GM12878 (cell line): ENCODE measurements around the gene HIC1. TPM values are rescaled to one million over a fixed set of nuclear protein-coding genes. Genes with fewer than 3 reads are reported as not detected.

Source experiments
- ATF3 ChIP-seq: IDR thresholded peaks from 2 replicates; pipeline ENCODE4 v1.6.1; 2011; ENCODE audit warnings: low read depth, mild to moderate bottlenecking, low read length, moderate library complexity, borderline replicate concordance; ENCODE audit errors: extremely low read depth
- CBFB ChIP-seq: IDR thresholded peaks from 2 replicates; pipeline ENCODE4 v1.6.1; 2016; ENCODE audit warnings: antibody characterized with exemption, low read depth
- CHD1 ChIP-seq: IDR thresholded peaks from 2 replicates; pipeline ENCODE4 v1.6.1; 2012; ENCODE audit warnings: low read depth, low read length, improper control_type of control experiment
- CUX1 ChIP-seq: IDR thresholded peaks from 2 replicates; pipeline ENCODE4 v1.6.1; 2012; ENCODE audit warnings: improper control_type of control experiment, low read depth, low read length; ENCODE audit not compliant: insufficient replicate concordance
- ELK1 ChIP-seq: IDR thresholded peaks from 2 replicates; pipeline ENCODE4 v1.6.1; 2012; ENCODE audit warnings: low read depth, low read length, improper control_type of control experiment
- GABPA ChIP-seq: IDR thresholded peaks from 2 replicates; pipeline ENCODE4 v1.6.1; 2014; ENCODE audit warnings: antibody characterized with exemption, low read depth, mild to moderate bottlenecking, inconsistent platforms
- HDAC6 ChIP-seq: fragments of 200-600 bp; sonication (generic); IDR thresholded peaks from one replicate; pipeline ENCODE4 v1.8.0; 2017; ENCODE audit warnings: antibody characterized with exemption; ENCODE audit not compliant: unreplicated experiment
- HDGF ChIP-seq: fragments of 450-650 bp; IDR thresholded peaks from 2 replicates; pipeline ENCODE4 v1.6.1; 2016; ENCODE audit warnings: antibody characterized with exemption
- NFIC ChIP-seq: IDR thresholded peaks from 2 replicates; pipeline ENCODE4 v1.6.1; 2012; ENCODE audit warnings: low read depth, mild to moderate bottlenecking, inconsistent platforms, low read length, moderate library complexity
- NKRF ChIP-seq: fragments of 450-650 bp; conservative IDR thresholded peaks from 2 replicates; pipeline ENCODE4 v1.6.1; 2017; ENCODE audit warnings: mild to moderate bottlenecking, moderate library complexity
- NR2C1 ChIP-seq: fragments of 450-650 bp; IDR thresholded peaks from 2 replicates; pipeline ENCODE4 v1.6.1; 2017; ENCODE audit warnings: antibody characterized with exemption, mild to moderate bottlenecking, moderate library complexity
- RAD51 ChIP-seq: fragments of 450-650 bp; IDR thresholded peaks from 2 replicates; pipeline ENCODE4 v1.6.1; 2016; ENCODE audit warnings: moderate library complexity, mild to moderate bottlenecking, inconsistent platforms
- REST ChIP-seq: IDR thresholded peaks from 2 replicates; pipeline ENCODE4 v1.6.1; 2012; ENCODE audit warnings: mild to moderate bottlenecking, low read depth, low read length
- SUPT20H ChIP-seq: IDR thresholded peaks from 2 replicates; pipeline ENCODE4 v1.6.1; 2011; ENCODE audit warnings: low read depth, mild to moderate bottlenecking, low read length, moderate library complexity, borderline replicate concordance; ENCODE audit not compliant: control insufficient read depth
- TCF7 ChIP-seq: IDR thresholded peaks from 2 replicates; pipeline ENCODE4 v1.6.1; 2014; ENCODE audit warnings: antibody characterized with exemption, borderline replicate concordance
- ZNF207 ChIP-seq: fragments of 450-650 bp; IDR thresholded peaks from 2 replicates; pipeline ENCODE4 v1.6.1; 2014; ENCODE audit warnings: antibody characterized with exemption, mild to moderate bottlenecking, borderline replicate concordance
- polyA plus RNA-seq, 11 experiments: library from polyadenylated mRNA; depleted of rRNA in 4 of 11; unstranded in 6 of 11; stranded (reverse) in 5 of 11; fragments of >200 nt; fragmentation: Nextera tagmentation in 4 of 11; fragmentation: Illumina TruSeq in 1 of 11; extraction: Ambion mirVana in 4 of 11; extraction: Trizol in 1 of 11; gene quantifications; 1 replicate in 1 of 11; 2 replicates in 10 of 11; pipeline versions ENCODE4 v1.2.1 to v1.2.3, GENCODE V29; 2011 to 2016; ENCODE audit warnings: inconsistent platforms in 2 of 11, missing spikeins in 2 of 11, low read depth in 1 of 11
- total RNA-seq, 4 experiments: library from RNA; depleted of rRNA in 3 of 4; stranded (reverse); fragments of >200 nt in 3 of 4; fragmentation: Illumina TruSeq in 1 of 4; extraction: Trizol in 1 of 4; gene quantifications; 2 replicates each; pipeline versions ENCODE4 v1.2.1 to v1.2.3, GENCODE V29; 2013 to 2021

Gene HIC1
- total and polyA plus RNA-seq, 10 of the 15 experiments (the other 5 are each of a cell fraction or from before 2014, with no cell fraction given): 0.11 to 61.1 (median 4.9) TPM

GRCh38 chr17:2058586-2059546 lies 4.0 kb downstream of the HIC1 start (continued):
- TF ChIP-seq NKRF: peak; percentile 47; the same call in 1 of the 2 replicates
- no peak for TF ChIP-seq NFIC
- no peak for TF ChIP-seq HDGF
- TF ChIP-seq SUPT20H: no peak
- TF ChIP-seq HDAC6: no peak
- TF ChIP-seq CBFB: 0 out of 2 replicates have a peak, but pooled peaks have one; percentile 41
- TF ChIP-seq REST: 0 out of 2 replicates have a peak, but pooled peaks have one; percentile 16
- TF ChIP-seq ATF3: no peak
- no peak for TF ChIP-seq ELK1
- no peak for TF ChIP-seq CUX1
- TF ChIP-seq TCF7: no peak
- TF ChIP-seq GABPA: no peak
- no peak for TF ChIP-seq CHD1
- no peak for TF ChIP-seq RAD51
- no peak for TF ChIP-seq NR2C1
- no peak; the same call in 1 of the 2 replicates for TF ChIP-seq ZNF207
